Activated CD8-positive, alpha-beta memory T cell treated with anti-CD3 and anti-CD28 coated beads, Interleukin-2, amount 50 U/mL, for 24 hours (primary cell): Measurements from ENCODE around the gene CC2D2A.

Experiments used
- DNase-seq: peaks from one replicate; pipeline ENCODE4 v3.0.0-alpha.2; 2020; ENCODE audit errors: extremely low read depth

The CC2D2A gene

GRCh38 chr4:15466596-15466995 lies 3.1 kb upstream of the CC2D2A start:
- DNase-seq: no peak

GRCh38 chr4:15470128-15470475 lies 420 bp downstream of the CC2D2A start:
- no peak for DNase-seq

- DNase-seq: no peak
Observed at GRCh38 chr4:15476396-15476795, 6.7 kb downstream of the CC2D2A start.

GRCh38 chr4:15478724-15479088 lies 9.0 kb downstream of the CC2D2A start:
- no peak for DNase-seq

- DNase-seq: no peak
Observed at GRCh38 chr4:15479089-15479912, 9.6 kb downstream of the CC2D2A start.

GRCh38 chr4:15479913-15480185 lies 10.2 kb downstream of the CC2D2A start:
- no peak for DNase-seq

GRCh38 chr4:15481961-15482745 lies 12.5 kb downstream of the CC2D2A start:
- DNase-seq: no peak

- no peak for DNase-seq
Observed at GRCh38 chr4:15482842-15483241, 13.2 kb downstream of the CC2D2A start.

- DNase-seq: no peak
Observed at GRCh38 chr4:15488136-15488535, 18.5 kb downstream of the CC2D2A start.

GRCh38 chr4:15488658-15489470 lies 19.2 kb downstream of the CC2D2A start:
- no peak for DNase-seq

- DNase-seq: no peak
Observed at GRCh38 chr4:15489551-15489950, 19.9 kb downstream of the CC2D2A start.

GRCh38 chr4:15493411-15493810 lies 23.7 kb downstream of the CC2D2A start:
- no peak for DNase-seq

- no peak for DNase-seq
Observed at GRCh38 chr4:15495621-15496020, 25.9 kb downstream of the CC2D2A start.

GRCh38 chr4:15498356-15498755 lies 28.7 kb downstream of the CC2D2A start:
- no peak for DNase-seq

GRCh38 chr4:15500701-15501100 lies 31.0 kb downstream of the CC2D2A start:
- no peak for DNase-seq

- no peak for DNase-seq
Observed at GRCh38 chr4:15501941-15502340, 32.3 kb downstream of the CC2D2A start.

GRCh38 chr4:15502384-15502783 lies 32.7 kb downstream of the CC2D2A start:
- no peak for DNase-seq

GRCh38 chr4:15504041-15504440 lies 34.4 kb downstream of the CC2D2A start:
- no peak for DNase-seq

GRCh38 chr4:15506464-15506863 lies 36.8 kb downstream of the CC2D2A start:
- no peak for DNase-seq

GRCh38 chr4:15507679-15508078 lies 38.0 kb downstream of the CC2D2A start:
- no peak for DNase-seq

GRCh38 chr4:15510961-15511360 lies 41.3 kb downstream of the CC2D2A start:
- DNase-seq: no peak

GRCh38 chr4:15513545-15513944 lies 43.9 kb downstream of the CC2D2A start:
- no peak for DNase-seq

GRCh38 chr4:15515106-15515505 lies 45.4 kb downstream of the CC2D2A start:
- no peak for DNase-seq
